HG02943 (cell line): ENCODE data around the gene LRRK1.

Experiments used
- ATAC-seq: cut with Tn5 transposase; IDR thresholded peaks from one replicate; pipeline ENCODE4 v1.9.1; 2021; ENCODE audit warnings: mild to moderate bottlenecking, low read depth, moderate library complexity; ENCODE audit not compliant: unreplicated experiment

LRRK1 gene

DNA sequence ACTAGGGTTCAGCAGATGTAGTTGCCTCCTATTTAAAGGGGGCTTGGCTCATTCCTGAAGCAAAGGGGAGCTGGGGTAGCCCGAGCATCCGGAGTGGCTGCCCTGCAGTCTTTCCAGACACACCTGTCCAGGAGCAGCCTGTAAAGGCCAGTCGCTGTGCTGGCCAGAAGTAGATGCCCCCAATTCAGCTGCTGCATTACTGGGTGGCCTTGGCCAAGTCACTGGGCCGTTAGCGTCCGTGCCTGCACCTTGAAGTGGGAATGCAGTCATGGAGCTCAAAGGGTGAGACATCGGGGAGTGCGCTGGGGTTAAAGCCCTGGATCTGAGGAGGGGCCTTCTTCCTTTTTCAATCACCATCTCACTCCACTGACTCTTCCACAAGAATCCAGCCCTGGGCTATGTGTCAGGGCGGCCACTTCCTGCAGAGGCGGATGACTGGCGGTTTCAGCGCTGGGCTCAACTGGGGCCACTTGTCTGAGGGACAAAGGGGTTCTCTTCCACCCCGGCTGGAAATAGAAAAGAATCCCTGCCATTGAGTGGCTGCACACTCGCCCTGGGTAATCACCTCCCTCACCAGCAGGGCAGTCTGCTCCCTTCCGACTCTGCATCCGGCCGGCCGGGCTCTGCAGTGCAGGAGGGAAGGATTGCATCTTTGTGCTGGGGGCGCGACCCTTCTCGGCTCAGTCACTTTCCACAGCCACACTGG lies 27.7 kb upstream of the LRRK1 start:
- no peak for ATAC-seq

DNA sequence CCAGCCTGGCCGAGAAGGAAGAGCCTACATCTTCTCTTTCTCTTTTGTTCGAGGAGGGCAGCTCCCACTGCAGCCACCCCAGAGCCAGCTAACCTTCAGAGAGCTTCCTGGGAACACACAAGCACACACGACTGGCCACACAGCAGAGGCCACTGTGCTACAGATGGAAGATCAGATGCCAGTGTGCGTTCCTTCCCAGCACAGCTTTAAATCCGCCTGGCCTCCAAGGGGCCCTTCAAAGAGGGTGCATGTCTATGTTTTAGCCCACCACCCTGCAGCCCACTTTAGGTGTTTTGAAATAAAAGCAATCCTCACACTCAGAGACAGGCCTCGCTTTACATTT lies 27.2 kb upstream of the LRRK1 start:
- no peak for ATAC-seq

- ATAC-seq = no peak
Measured at GRCh38 chr15:100893261-100893963, 25.7 kb upstream of the LRRK1 start.

- ATAC-seq = no peak
Measured at GRCh38 chr15:100893964-100894295, 25.2 kb upstream of the LRRK1 start.

DNA sequence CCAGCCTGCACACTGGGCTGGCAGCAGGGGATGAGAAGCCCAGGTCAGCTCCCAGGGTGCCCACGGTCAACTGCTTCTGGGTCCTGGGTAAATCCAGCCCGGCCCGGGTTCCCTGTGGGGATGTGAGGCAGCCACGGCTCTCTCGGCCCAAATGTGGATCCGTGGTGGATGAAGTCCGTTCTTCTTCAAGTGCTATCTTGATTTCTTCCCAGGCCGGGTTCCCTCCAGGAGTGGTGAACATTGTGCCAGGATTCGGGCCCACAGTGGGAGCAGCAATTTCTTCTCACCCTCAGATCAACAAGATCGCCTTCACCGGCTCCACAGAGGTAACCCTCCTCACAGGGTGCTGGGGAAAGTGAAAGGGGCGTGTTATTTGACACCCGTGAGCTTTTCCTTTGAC lies 23.4 kb upstream of the LRRK1 start:
- no peak for ATAC-seq

GRCh38 chr15:100897221-100898151 lies 21.7 kb upstream of the LRRK1 start:
- ATAC-seq = no peak

GRCh38 chr15:100898152-100898490 lies 21.0 kb upstream of the LRRK1 start:
- ATAC-seq = no peak

GRCh38 chr15:100898661-100899462 lies 20.3 kb upstream of the LRRK1 start:
- no peak for ATAC-seq

DNA sequence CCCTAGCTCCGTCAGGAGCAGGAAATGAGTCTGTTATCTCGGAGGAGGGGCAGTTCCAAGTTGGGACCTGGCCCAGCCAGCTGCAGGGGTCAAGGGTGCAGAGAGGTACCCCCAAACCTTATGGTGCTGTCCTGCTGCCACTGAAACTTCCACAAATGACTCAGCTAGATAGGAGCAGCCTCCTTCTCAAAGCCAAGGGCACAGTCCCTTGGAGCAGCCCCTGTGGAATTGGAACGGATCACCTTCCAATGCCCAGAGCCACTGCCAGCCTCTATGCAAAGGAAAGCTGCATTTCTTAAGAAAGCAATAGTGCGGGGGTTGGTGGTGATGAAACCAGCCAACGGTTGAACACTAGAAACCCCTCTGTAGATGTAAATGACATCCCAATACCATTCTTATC lies 19.6 kb upstream of the LRRK1 start:
- no peak for ATAC-seq

DNA sequence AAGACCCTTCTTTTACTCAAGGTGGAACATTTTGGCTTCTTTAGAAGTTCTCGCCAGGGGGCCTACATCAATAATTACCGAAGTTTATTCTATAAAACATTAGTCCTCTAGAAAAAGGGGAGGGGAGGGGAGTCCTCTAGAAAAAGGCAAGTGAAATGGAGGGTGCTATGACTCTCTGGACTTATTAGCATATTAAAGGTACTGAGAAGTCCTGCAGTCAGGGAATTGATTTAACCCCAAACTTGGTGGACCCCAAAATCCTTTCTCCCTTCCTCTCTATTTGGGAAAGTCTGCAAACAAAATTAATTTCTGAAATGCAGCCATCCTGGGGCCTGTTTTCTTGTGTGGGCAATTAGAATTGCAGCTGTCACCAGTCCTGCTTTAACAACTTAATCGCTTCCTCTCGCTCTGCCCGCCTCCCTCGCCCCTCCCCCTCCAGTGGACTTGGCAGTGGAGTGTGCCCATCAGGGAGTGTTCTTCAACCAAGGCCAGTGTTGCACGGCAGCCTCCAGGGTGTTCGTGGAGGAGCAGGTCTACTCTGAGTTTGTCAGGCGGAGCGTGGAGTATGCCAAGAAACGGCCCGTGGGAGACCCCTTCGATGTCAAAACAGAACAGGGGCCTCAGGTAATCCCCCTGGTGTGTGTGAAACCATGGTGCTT lies 18.9 kb upstream of the LRRK1 start:
- no peak for ATAC-seq

GRCh38 chr15:100900795-100901169 lies 18.4 kb upstream of the LRRK1 start:
- ATAC-seq = no peak

DNA sequence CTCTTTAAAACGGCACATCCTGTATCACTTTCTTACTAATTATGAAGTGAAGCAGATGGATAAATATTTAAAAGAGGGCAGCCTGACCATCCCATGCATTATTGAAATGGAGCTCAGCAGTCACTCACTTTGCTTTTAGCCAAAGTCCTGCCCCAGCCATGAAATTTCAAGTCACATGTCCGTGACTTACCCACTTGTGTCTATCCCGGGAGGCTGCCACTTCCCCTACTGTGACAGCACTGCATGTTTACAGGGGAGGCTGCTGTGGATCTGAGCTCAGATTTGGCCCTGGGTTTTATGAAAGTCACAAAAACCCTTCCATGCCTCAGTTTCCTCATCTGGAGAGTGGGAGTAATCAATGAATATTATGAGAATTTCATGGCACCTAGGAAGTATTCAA lies 17.9 kb upstream of the LRRK1 start:
- no peak for ATAC-seq

DNA sequence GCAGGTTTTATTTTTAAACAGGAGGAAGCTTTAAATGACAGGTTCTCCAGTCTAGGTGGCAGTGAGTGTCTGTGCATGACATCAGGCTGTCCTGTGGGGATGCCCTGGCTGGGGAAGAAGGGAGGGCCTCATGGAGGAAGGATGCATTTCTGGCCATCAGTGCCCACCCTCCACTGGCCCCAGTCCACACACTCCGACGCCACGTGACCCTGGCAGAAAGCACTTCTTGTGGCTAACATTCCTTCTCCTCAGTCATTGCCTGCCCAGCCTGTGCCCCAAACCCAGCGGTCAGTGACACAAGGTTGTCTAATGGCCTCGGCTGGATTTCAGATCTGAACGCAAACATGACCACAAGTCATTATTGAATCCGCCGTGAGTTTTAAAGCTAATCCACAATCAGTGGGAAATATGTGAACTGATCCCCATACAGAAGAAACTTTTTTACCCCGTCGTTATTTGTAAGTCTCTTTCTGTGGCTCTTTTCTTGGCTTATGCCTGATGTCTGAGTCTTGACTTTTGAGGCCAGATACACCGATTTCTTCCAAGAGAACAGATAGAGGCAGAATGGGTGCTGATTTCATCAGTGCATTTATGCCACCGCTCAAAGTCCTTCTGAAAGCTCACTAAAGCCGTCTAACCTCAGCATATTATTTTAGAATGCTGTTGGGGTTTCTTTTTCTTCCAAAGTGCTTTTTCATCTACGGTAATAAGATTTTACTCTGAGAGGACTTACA lies 17.3 kb upstream of the LRRK1 start:
- ATAC-seq = no peak

DNA sequence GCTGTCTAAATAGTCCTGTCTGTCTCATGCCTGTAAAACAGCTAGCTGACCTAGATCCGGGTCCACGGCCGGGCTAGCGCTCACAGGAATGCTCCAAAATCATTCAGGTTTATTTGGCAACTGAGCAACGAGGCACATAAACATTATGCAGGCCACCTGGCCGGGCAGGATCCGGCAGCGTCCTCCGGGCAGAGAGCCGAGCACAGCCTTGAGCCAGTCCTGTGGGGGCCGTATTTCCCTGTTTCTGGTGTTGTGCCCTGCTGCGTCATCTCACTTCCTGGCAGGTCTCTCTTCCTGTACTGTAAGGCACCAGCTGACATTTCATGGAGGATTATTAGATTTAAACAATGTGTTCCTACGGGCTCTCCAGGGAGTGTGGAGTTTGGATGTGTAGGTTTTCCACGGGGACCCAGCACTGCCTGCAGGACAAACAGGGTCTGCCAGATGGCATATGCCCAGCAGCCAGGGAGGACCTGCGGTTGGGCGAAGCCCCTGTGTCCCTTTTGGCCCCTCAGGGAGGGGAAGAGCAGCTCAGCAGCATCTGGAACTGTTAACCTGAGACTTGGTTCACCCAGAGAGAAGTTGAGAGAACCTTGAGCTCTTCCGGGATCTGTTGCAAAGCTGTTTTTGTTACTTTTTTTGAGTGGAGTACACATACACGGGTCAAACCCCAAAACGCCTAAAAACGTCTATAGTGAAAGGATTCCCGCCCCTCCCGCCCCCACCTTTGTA lies 16.6 kb upstream of the LRRK1 start:
- no peak for ATAC-seq

DNA sequence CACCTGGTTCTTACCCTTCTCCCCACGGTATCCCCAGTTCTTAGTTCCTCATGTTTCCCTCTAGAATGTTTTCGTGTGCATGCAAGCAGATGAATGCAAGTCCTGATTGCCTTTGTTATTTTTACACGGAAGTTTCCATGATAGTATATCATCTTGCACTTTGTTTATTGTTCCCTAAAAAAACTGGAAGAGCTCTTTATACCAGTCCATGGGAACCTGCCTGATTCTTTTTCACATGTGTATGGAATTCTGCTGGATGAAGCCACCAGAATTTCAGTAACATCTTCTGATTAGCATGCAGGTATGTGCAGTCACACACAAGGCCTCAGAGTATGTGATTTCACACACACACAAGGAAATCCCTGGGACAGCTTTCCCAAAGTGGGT lies 16.0 kb upstream of the LRRK1 start:
- ATAC-seq = no peak

GRCh38 chr15:100905850-100906249 lies 13.3 kb upstream of the LRRK1 start:
- ATAC-seq = no peak

- no peak for ATAC-seq
Measured at GRCh38 chr15:100908466-100908865, 10.7 kb upstream of the LRRK1 start.

DNA sequence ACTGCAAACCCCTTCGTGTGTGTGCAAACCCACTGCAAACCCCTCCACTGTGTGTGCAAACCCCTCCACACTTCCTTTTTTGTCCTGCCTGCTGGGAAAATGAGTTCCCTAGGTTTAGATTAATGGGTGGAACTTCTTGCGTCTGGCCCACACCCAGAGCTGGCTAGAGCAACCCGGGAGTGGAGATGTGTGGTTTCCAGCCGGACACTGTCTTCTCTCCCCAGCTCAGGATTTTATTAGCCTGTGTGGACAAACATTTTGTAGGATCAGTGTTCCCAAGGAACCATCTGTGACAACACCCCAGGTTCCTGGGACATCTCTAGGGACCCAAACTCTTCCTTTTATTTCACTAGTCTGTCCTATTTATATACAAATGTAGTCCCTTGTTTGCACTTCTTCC lies 9.6 kb upstream of the LRRK1 start:
- ATAC-seq = no peak
